GM10248 (cell line): Measurements from ENCODE around the gene EEFSEC.

Source experiments
- CTCF ChIA-PET: fragments of 300-600 bp; sonication (Branson Sonifier 250); formaldehyde crosslinking; extraction: SDS; loops from one replicate; lab custom pipeline; 2021; ENCODE audit warnings: antibody characterized with exemption; lab: Yijun Ruan, JAX
- POLR2A ChIA-PET: fragments of 350-650 bp; sonication (Branson Sonifier 250); formaldehyde crosslinking; extraction: SDS; loops from one replicate; lab custom pipeline; 2020; ENCODE audit warnings: antibody characterized with exemption; lab: Yijun Ruan, JAX
- DNase-seq: peaks from one replicate; pipeline ENCODE4 v3.0.0; 2012; ENCODE audit errors: extremely low spot score
- TF ChIP-seq, protein P1 (sequence below): IDR thresholded peaks from 2 replicates; pipeline ENCODE4 v1.5.1; 2012; ENCODE audit warnings: mild to moderate bottlenecking, low read depth; ENCODE audit errors: extremely low read depth, missing control alignments, control extremely low read depth

EEFSEC gene

DNA sequence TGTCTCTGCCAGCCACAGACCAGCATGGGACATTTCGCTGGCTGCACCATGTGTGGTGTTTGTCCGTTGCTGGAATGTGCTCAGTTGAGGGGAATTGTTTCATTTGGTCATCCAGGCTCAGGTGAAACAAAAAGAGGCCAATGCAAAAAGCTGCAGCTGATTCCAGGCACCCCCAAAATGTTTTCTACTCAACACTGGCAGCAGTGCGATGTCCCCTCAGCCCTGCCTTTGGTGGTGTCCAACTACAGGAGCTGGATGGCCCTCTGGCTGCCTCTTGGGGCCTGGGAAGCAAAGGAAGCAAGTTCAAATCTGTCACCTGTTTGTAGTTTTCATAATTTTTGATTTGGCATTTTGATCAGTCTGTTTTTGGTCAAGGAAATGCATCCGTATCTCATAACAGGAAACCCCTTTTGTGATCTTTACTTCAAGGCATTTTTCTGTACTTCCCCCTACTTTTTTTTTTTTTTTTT is 141.8 kb downstream of the EEFSEC start:
- ChIA-PET CTCF (no interaction called here), POLR2A (no interaction called here)
- DNase-seq, result no peak
- TF ChIP-seq, protein P1, sequence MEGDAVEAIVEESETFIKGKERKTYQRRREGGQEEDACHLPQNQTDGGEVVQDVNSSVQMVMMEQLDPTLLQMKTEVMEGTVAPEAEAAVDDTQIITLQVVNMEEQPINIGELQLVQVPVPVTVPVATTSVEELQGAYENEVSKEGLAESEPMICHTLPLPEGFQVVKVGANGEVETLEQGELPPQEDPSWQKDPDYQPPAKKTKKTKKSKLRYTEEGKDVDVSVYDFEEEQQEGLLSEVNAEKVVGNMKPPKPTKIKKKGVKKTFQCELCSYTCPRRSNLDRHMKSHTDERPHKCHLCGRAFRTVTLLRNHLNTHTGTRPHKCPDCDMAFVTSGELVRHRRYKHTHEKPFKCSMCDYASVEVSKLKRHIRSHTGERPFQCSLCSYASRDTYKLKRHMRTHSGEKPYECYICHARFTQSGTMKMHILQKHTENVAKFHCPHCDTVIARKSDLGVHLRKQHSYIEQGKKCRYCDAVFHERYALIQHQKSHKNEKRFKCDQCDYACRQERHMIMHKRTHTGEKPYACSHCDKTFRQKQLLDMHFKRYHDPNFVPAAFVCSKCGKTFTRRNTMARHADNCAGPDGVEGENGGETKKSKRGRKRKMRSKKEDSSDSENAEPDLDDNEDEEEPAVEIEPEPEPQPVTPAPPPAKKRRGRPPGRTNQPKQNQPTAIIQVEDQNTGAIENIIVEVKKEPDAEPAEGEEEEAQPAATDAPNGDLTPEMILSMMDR, result no peak

DNA sequence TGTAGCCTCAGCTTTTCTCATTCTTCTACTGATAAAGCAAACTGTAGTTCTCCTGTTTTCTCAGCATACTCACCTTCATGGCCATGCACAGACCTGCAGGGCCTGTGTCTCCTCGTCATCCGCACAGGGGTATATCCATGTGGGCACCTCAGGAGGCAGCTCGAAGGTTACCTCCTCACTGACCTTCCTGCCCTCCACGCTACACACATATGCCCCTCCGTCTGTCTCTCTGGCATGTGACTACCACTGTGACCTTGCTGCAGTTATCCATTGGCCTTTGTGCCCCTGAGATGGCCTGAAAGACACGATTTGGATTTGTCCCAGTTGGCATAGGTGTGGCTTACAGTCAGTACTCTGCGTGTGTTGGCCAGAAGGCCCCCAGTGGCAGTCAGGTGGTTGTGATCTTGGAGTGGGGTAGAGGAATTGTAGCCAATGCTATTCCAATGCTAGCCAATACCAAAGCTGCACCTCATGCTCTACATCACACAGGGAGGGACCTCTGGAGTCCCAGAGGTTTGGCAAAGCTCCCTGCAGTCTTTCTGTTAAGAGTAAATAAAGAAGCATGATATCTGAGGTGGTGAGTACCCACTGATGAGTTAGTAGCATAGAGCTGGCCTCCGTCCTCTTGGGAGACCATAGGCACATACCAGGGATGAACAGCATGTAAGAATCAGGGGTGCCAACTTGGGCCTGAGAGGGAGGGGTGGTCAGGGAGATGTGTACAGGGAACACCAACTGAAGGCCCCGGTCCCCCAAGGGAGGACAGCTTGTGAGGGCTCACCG is 143.4 kb downstream of the EEFSEC start:
- ChIA-PET POLR2A (no interaction called here), CTCF (interaction anchor here (0.8 to 1.3 kb wide), 4 partner anchors 10 to 24 kb away, joined by 3 to 4 read pairs (median 3); no protein-coding TSS in a partner anchor)

DNA sequence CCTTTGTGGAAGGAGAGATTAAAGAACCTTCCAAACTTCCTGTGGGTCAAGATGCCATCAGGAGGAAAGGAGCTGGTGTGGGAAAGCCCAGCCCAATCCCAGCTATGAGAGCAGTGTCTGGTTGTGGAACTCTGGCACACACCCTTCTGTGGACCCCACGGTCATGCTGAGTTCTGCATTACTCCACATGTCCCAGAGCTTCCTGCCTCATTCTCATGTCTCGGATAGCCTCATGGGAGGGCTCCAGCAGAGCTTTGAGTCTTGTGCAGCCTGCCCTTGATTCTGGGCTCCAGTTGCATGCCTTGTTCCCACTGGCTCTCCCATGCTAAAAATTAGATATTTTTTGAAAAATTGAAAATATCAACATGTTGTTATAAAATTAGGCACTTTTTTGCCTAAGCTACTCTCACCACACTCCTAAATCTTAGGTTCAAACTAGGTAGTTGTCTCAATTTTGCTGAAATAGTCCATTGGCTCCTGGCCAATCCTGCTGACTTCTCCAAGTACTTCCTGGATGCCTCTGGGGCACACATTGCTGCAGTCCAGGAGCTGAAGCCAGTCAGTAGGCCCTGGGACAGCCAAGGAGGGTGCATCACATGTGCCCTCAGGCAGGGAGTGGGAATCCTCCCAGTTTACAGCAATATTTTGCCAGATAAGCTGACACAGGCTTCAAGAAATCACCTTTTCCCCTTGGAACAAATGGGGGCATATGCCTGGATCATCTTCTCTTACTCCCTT is 144.3 kb downstream of the EEFSEC start:
- no peak for DNase-seq
- TF ChIP-seq, protein P1, result no peak
- CTCF ChIA-PET, result interaction anchor here (0.8 to 1.1 kb wide), 3 partner anchors 9 to 19 kb away, joined by 3 to 4 read pairs (median 3); no protein-coding TSS in a partner anchor
- POLR2A ChIA-PET, result interaction anchor here (0.6 kb wide), 1 partner anchor 51 kb away, joined by 3 read pairs; no protein-coding TSS in a partner anchor

More for the DNA sequence above, 143.4 kb downstream of the EEFSEC start:
- TF ChIP-seq, protein P1, result no peak
- DNase-seq, result no peak

DNA sequence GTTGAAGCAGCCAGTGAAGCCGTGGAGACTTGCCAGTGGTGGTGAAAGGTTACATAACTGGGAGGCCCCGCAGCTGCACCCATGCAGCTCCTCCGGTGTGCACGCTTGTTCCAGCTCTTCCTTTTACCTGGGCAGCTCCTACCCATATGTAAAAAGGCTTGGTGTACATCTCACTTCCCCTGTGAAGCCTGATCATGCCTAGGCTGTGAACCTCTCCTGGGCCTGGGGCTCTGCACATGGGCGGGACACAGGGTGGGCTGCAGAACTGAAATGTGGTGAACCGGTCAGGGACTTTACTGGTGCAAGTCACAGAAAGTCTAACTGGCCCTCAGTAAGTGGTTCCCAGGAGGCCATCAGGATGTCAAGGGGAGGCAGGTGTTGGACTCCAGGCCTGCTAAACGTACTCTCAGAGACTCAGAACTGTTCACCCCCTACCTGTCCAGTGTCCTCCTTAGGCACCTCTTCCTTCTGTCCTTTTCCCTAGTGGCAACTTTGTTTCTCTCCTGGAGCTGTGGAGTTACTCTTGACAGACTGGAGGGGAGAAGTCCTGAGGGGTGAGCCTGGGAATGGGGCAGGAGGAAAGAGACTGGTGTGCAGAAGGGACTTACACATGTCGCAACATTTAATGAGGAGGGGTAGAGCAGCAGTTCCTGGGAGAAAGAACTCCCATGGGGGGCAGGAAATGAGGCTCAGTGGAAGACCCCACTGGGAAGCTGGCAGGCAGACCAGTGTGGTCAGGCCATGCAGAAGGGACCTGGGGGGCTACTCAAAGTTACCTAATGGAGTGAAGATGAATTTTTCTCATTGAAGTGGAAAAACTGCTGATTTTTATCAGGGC is 148.1 kb downstream of the EEFSEC start:
- ChIA-PET CTCF (interaction anchor here (1.0 to 1.9 kb wide), 3 partner anchors 14 to 45 kb away, joined by 3 to 4 read pairs (median 4); no protein-coding TSS in a partner anchor), POLR2A (no interaction called here)
- TF ChIP-seq, protein P1, result no peak
- no peak for DNase-seq

DNA sequence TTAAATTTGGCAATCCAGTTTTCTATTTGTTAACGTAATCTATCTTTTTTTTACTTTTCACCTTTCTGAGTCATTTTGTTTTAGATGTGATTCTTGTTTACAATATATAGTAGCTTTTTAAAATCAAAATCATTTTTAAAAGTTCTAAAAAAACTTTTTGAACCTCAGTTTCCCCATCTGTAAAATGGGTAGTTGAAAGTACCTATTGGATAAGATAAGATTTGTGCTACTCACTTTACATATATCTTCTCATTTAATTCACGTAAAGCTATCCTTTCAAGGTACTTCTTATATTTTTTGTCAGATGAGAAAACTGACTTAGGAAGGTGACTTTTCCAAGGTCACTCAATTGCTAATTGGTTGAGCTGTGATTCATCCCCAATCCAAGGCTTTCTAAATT is 153.2 kb downstream of the EEFSEC start:
- CTCF ChIA-PET, result interaction anchor here (0.8 to 5.0 kb wide), 5 partner anchors 9 to 121 kb away, joined by 3 to 31 read pairs (median 4); no protein-coding TSS in a partner anchor
- TF ChIP-seq, protein P1, result no peak
- DNase-seq, result no peak
- POLR2A ChIA-PET, result no interaction called here
